ENCODE measurements around the gene PHLPP1.
"Not testable (repeated sequence)": the region's sequence is repeated elsewhere in the genome, so short reads cannot be mapped to it uniquely, and the experiment has no call there.

Gene PHLPP1

DNA sequence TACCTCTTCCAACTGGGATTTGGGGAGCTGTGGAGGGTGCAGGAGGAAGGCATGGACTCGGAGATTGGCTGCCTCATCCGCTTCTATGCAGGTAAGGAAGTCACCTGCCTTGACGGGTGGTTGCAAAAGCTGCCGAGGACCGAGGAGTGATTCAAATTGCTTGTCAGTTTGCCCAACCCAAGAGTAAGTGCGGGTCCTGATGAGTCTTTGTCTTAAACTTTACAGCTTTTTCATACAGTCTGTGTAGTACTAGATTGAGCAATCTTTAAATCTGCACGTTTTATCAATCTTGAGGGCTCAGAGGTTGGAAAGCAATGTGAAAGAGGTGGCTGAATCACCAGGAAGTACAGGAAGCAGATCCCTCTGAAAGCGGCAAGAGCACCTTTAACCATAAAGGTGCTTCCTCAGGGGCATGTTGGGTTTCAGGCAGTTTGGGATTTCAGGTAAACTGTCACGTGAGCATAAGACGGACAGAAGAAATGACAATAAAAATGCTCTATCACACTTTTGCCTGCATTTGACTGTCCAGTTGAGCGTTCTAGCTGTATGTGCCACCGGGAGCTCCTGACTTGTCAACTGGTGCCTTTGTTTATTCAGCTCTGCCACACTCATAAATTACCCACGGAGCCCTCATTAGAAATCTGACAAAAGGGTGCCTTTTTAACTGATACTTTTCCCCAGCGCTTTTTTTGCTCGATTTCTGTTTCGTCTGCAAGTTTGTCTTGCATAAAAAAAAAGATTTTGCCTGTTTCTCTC is 2.0 kb downstream of the PHLPP1 start:
- DNase-seq (ENCODE audit: low read depth, low spot score), result no peak

DNA sequence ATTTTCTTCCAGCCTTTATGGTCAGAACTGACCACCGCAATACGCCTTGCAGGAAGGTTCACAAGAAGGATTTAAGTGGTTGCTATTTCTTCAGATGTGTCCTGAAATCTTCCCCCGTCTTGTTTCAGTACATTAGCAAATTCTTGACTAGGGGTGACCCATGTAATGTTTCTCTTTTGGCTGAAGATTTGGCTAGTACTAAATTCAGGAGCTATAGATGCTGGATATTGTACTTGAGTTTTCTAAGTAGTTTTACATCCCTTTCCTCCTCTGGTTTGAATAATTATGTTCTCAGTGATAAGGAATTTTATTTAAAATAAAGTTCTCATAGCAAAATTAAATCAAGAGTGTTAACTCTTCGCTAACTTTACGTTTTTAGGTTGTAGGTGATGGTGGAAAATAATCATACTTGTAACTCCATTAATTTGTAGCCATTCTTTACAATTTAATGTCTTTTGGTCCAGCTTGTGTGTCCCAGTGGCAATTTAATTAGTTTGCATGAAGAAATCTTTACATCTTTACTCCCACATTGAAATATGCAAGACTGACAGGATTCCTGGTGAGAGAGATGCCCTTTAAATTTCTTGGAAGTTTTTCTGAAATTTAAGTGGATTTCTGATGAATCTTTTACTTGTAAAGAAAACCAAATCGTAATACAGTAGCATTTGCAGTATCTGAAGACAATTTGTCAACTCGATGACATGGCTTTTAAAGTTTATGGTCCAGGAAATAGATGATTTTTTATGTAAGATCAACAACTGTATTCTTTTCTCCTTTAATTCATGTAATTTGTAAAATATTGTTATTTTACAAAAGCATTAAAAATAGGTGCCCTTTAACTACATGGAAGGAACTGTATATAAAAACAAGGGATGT is 2.8 kb downstream of the PHLPP1 start:
- DNase-seq (ENCODE audit: low read depth, low spot score), result no peak

GRCh38 chr18:62720048-62720447 is 4.7 kb downstream of the PHLPP1 start:
- DNase-seq (ENCODE audit: low read depth, low spot score), result no peak

GRCh38 chr18:62720766-62721613 is 5.6 kb downstream of the PHLPP1 start:
- no peak for DNase-seq (ENCODE audit: low read depth, low spot score)

GRCh38 chr18:62721839-62722795 is 6.8 kb downstream of the PHLPP1 start:
- no peak for DNase-seq (ENCODE audit: low read depth, low spot score)

DNA sequence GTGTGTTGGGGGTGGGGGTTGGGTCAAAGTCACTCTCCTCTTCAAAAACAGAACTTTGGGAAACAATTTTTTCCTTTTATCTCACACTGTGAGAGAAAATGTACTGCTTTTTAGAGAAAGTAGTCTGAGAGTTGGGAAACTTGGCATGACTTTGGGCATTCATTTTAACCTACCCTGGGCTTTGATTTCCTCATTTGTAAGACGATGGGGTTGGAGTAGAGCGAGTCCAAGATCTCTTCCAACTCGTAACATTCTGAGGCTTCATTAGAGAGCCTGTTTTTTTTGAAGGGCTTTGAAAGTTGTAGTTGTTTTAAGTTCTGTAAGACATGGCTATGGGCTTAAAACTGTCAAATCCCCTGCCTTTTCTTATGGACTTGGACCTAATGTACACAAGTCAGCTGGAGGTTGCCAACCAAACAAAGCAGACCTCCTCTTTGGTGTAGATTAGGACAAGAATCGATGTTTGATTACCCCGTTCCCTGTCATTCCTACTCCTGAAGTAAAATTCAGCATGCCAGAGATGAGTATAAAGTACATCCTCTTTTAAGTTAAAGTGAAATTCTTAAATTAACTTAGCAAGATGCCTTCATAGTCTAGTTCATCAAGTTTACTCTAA is 8.4 kb downstream of the PHLPP1 start:
- DNase-seq (ENCODE audit: low read depth, low spot score), result no peak

GRCh38 chr18:62725896-62726295 is 10.6 kb downstream of the PHLPP1 start:
- DNase-seq (ENCODE audit: low read depth, low spot score), result no peak

DNA sequence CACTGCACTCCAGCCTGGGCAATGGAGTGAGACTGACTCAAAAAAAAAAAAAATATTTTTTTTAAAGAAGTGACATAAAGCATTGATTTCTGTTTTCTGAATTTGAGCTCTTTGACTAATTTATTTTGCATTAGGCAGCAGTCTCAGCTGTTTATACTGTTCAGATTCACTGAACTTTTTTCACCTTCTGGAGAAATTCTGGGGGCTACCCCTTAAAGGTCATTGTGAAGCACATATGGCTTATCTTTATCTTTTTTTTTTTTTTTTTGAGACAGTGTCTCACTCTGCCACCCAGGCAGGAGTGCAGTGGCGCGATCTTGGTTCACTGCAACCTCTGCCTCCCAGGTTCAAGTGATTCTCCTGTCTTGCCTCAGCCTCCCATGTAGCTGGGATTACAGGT is 12.9 kb downstream of the PHLPP1 start:
- DNase-seq (ENCODE audit: low read depth, low spot score), result no peak

DNA sequence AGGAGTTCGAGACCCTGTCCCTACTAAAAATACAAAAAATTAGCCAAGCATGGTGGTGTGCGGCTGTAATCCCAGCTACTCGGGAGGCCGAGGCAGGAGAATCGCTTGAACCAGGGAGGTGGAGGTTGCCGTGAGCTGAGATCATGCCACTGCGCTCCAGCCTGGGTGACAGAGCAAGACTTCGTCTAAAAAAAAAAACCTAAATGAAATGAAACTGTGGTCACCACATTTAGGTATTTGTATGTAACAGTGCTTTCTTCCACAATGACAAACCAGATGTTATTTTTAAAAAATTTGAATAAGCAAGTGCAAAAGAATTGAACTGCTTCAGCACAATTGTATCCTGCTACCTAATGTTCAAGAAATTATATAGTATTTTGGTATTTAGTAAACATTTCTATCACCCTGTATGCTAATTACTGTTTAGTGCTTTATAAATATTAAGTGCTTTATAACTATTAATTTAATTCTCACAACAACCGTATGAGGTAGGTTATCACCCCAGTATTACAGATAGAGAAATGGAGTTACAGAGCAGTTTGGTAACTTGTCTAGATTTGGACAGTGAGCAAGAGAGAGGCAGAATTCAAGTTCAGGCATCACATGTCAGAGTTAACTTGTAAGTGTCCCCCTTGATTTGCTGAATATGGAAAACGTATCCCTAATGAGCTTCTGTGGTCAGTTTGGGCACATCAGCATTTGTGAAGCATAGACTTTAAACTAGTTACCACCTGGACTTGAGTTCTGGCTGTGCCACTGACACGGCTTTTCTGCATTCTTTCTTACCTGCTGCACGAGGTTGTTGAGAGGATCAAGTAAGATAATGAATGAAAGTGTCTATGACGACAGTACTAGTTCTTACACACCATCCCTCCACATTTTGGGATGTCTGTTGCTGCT is 14.4 kb downstream of the PHLPP1 start:
- DNase-seq (ENCODE audit: low read depth, low spot score), result no peak

DNA sequence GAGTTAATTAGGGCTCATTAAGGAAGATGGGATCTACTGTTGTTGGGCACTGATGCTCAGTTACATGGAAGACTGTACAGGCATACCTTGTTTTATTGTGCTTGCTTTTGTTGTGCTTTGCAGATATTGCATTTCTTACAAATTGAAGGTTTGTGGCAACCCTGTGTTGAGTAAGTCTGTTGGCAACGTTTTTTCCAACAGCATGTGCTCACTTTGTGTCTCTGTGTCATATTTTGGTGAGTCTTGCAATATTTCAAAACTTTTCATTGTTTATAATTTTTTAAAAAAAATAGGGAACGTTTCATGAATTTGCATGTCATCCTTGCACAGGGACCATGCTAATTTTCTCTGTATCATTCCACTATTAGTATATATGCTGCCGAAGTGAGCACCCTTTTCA is 15.6 kb downstream of the PHLPP1 start:
- DNase-seq (ENCODE audit: low read depth, low spot score), result no peak

DNA sequence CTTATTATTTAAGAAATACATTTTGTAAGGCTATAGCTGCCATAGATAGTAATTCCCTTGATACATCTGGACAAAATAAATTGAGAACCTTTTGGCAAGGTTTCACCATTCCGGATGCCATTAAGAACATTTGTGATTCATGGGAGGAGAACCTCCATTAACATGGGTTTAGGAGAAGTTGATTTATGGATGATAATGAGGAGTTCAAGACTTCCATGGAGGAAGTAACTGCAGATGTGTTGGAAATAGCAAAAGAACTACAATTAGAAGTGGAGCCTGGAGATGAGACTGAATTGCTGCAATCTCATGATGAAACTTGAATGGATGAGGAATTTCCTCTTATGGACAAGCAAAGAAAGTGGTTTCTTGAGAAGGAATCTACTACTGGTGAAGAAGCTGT is 17.3 kb downstream of the PHLPP1 start:
- no peak for DNase-seq (ENCODE audit: low read depth, low spot score)

DNA sequence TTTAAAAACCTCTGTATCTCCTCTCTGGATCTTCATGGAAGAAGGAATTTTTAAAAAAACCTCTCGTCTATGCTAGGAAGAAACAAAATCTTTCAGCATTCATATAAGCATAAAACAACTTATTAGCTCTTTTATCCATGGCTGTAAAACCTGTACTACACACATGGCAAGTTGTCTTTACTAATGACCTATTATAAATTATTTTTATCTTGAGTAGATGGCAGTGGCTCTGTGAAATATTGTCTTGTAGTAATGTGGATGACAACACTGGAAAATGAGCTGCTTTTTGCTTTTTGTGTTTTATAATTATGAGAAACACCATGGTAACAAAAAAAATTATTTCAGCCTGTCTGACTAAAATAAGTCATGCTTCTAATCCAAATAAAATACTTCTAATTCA is 18.9 kb downstream of the PHLPP1 start:
- DNase-seq (ENCODE audit: low read depth, low spot score), result no peak

GRCh38 chr18:62735387-62735786 is 20.0 kb downstream of the PHLPP1 start:
- DNase-seq (ENCODE audit: low read depth, low spot score), result no peak

- DNase-seq (ENCODE audit: low read depth, low spot score), result no peak
Measured at GRCh38 chr18:62736077-62736855, 20.9 kb downstream of the PHLPP1 start.

DNA sequence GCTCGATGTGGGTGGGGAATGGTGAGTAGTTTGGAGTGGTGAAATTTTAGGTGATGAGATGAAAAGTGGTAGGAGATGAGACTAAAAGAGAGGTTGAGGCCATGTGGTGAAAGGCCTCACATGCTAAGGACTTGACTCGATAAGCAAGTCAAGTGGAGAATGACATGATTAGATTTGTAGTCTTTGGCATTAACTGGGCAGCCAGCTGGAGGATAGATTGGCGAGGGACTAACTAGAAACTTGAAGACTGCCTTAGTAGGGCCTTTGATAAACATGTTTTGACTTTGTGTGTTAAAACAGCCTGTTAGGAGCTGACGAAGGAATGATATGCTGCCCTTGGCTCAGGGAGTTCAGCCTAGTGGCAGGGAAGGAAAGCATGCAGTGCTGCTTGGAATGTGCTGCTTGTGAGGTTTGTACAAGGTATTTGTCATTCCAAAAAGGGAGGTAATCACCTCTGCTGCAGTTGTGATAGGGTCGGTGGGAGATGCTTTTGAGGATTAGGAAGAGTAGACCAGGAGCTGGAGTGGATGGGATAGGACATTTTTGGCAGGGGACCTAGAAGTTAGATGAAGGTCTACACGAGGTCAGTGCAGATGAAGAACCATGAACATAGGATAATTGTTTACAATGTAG is 22.0 kb downstream of the PHLPP1 start:
- no peak for DNase-seq (ENCODE audit: low read depth, low spot score)

DNA sequence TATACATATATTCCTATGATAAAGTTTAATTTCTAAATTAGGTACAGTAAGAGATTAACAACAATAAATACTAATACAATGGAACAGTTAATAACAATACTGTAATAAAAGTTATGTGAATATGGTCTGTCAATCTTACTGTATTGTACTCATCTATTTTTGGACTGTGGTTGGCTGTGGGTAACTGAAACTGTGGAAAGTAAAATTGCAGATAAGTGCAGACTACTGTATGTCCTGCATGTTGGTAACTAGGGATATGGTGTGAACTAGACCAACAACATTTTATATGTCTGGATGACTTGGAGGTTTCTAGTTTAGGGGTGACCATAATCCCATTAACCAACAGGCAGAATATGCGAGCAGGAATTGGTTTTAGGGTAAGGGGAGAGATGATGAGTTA is 23.3 kb downstream of the PHLPP1 start:
- DNase-seq (ENCODE audit: low read depth, low spot score), result no peak

DNA sequence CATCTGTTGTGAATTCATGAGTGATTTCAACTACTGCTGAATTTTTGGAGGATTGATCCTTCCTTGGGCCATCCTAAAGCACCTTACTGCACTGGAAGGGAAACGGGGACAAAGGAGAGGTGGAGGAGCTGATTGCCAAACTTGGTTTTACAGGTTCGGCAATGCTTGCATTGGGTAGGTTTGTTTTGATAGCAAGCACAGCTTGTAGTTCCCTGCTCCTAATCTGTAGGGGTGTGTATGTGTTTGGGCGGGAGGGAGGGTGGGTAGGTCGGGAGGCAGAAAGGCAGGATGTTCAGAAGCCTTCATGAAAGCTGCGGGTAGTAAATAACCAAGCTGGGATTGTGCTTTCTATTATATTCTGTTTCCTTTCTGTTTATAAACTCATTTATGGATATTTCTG is 24.6 kb downstream of the PHLPP1 start:
- no peak for DNase-seq (ENCODE audit: low read depth, low spot score)

DNA sequence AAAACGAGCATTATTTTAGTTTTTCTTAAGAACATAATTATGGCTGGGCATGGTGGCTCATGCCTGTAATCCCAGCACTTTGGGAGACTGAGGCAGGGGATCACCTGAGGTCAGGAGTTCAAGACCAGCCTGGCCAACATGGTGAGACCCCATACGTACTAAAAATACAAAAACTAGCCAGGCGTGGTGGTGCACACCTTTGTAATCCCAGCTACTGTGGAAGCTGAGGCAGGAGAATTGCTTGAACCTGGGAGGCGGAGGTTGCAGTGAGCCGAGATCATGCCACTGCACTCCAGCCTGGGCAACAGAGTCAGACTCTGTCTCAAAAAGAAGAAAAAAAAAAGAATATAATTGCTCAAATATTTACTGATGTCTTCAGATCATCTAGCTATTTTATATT is 25.3 kb downstream of the PHLPP1 start:
- DNase-seq (ENCODE audit: low read depth, low spot score), result not testable (repeated sequence)
